IMR-90 (cell line): Measurements from ENCODE around the gene R3HDML.

Experiments
- CTCF ChIP-seq: conservative IDR thresholded peaks from 2 replicates; pipeline ENCODE4 v1.5.1; 2012; ENCODE audit warnings: mild to moderate bottlenecking, low read depth, low read length, improper control_type of control experiment
- POLR2A ChIP-seq: IDR thresholded peaks from 2 replicates; pipeline ENCODE4 v1.6.1; 2012; ENCODE audit warnings: mild to moderate bottlenecking, low read depth, low read length
- RAD21 ChIP-seq: IDR thresholded peaks from 2 replicates; pipeline ENCODE4 v1.6.1; 2012; ENCODE audit warnings: low read length, improper control_type of control experiment

DNA sequence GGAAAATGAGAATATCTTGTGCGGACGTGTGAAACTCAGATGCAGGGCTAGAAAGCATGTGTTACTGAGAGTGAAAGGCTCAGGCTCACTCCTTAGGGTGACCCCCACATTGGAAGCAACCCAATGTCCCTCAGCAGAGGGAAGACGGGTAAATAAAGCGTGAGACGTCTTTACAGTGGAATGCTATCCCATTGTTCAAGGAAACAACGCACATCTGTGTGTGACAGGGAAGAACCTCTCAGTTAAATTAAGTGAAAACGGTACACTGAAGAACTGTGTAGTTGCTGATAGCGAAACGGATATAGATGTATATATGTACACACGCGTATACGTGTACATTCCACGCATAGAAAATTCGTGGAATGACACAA lies 19.5 kb downstream of the R3HDML start:
- TF ChIP-seq CTCF: no peak
- no peak for TF ChIP-seq POLR2A
- no peak for TF ChIP-seq RAD21
